Head of caudate nucleus (tissue), 42 donors: ENCODE data around the gene PTPN2.

Experiments used
- DNase-seq, 42 donors: peaks; one replicate each; pipeline versions ENCODE4 v3.0.0 to v3.0.0-alpha.2; 2020 to 2021; ENCODE audit warnings: mixed read lengths in 7 of 42
- intact Hi-C: fragments of 100-400 bp; cut with DNase I; formaldehyde crosslinking; loops from one replicate; pipeline ENCODE4 v1.15.0; 2022

PTPN2 gene

GRCh38 chr18:12863687-12864216 is 20.3 kb downstream of the PTPN2 start:
- intact Hi-C loops = no loop called here
- no peak for DNase-seq

GRCh38 chr18:12862874-12863482 is 21.1 kb downstream of the PTPN2 start:
- no peak for DNase-seq
- intact Hi-C loops = no loop called here

- intact Hi-C loops = no loop called here
- no peak for DNase-seq
Measured at GRCh38 chr18:12862467-12862866, 21.6 kb downstream of the PTPN2 start.

- DNase-seq = no peak
- intact Hi-C loops = no loop called here
Measured at GRCh38 chr18:12861637-12862036, 22.4 kb downstream of the PTPN2 start.

- DNase-seq = no peak
- intact Hi-C loops = no loop called here
Measured at GRCh38 chr18:12860530-12860929, 23.5 kb downstream of the PTPN2 start.

GRCh38 chr18:12858991-12859390 is 25.0 kb downstream of the PTPN2 start:
- intact Hi-C loops = no loop called here
- DNase-seq = no peak

- DNase-seq = no peak
- intact Hi-C loops = no loop called here
Measured at GRCh38 chr18:12857991-12858544, 26.0 kb downstream of the PTPN2 start.

GRCh38 chr18:12857215-12857905 is 26.7 kb downstream of the PTPN2 start:
- DNase-seq = peak in 39 of 42 donors; percentile 9 to 88 (median 60)
- intact Hi-C loops = no loop called here

- no peak for DNase-seq
- intact Hi-C loops = no loop called here
Measured at GRCh38 chr18:12855916-12856315, 28.1 kb downstream of the PTPN2 start.

GRCh38 chr18:12852566-12853315 is 31.3 kb downstream of the PTPN2 start:
- no peak for DNase-seq
- intact Hi-C loops = no loop called here

- no peak for DNase-seq
- intact Hi-C loops = no loop called here
Measured at GRCh38 chr18:12851716-12852115, 32.3 kb downstream of the PTPN2 start.

- intact Hi-C loops = no loop called here
- DNase-seq = no peak
Measured at GRCh38 chr18:12849548-12849947, 34.5 kb downstream of the PTPN2 start.

- intact Hi-C loops = no loop called here
- no peak for DNase-seq
Measured at GRCh38 chr18:12848405-12848804, 35.6 kb downstream of the PTPN2 start.

- no peak for DNase-seq
- intact Hi-C loops = no loop called here
Measured at GRCh38 chr18:12844391-12844790, 39.6 kb downstream of the PTPN2 start.

GRCh38 chr18:12843420-12844350 is 40.4 kb downstream of the PTPN2 start:
- intact Hi-C loops = no loop called here
- DNase-seq = no peak

GRCh38 chr18:12842459-12843380 is 41.3 kb downstream of the PTPN2 start:
- DNase-seq = no peak
- intact Hi-C loops = no loop called here

- DNase-seq = no peak
- intact Hi-C loops = no loop called here
Measured at GRCh38 chr18:12841070-12841469, 43.0 kb downstream of the PTPN2 start.

GRCh38 chr18:12840382-12840781 is 43.7 kb downstream of the PTPN2 start:
- intact Hi-C loops = no loop called here
- no peak for DNase-seq
